ENCODE data around the gene LARGE2.

LARGE2 gene

DNA sequence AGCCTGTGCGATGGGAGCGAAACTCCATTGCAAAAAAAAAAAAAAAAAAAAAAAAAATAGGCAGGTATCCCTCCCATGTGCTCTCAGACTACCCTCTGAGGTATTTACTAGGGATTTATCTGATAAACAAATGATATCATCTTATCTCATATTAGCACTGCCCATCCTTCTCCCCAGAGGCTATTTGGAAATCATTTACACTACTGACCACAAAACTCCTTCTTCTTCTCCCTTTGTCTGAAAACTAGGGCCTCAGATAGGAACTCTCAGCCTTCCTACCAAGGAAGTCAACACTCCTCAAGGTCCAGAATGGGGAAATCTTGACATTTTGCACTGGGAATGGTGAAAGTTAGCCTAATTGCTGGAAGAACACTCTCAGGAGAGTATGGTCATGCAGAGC, 46.4 kb downstream of the LARGE2 start:
- no peaks in the 10 kb centered on the region for H3K27me3 ChIP-seq (ENCODE audit: insufficient read depth, low read depth, severe bottlenecking)
- TF ChIP-seq, protein P1, sequence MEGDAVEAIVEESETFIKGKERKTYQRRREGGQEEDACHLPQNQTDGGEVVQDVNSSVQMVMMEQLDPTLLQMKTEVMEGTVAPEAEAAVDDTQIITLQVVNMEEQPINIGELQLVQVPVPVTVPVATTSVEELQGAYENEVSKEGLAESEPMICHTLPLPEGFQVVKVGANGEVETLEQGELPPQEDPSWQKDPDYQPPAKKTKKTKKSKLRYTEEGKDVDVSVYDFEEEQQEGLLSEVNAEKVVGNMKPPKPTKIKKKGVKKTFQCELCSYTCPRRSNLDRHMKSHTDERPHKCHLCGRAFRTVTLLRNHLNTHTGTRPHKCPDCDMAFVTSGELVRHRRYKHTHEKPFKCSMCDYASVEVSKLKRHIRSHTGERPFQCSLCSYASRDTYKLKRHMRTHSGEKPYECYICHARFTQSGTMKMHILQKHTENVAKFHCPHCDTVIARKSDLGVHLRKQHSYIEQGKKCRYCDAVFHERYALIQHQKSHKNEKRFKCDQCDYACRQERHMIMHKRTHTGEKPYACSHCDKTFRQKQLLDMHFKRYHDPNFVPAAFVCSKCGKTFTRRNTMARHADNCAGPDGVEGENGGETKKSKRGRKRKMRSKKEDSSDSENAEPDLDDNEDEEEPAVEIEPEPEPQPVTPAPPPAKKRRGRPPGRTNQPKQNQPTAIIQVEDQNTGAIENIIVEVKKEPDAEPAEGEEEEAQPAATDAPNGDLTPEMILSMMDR (IDR thresholded peaks at IDR 0.05; ENCODE audit: low read depth, low read length), result no peak
- H3K36me3 ChIP-seq, result peaks cover 37% of the 10 kb centered on the region
- no peak for DNase-seq
- H3K27ac ChIP-seq, result no peak overlapping the region
- no peaks in the 10 kb centered on the region for H3K9me3 ChIP-seq (ENCODE audit: severe bottlenecking)
- no peak overlapping the region for H3K4me3 ChIP-seq (ENCODE audit: low read depth, low read length)

DNA sequence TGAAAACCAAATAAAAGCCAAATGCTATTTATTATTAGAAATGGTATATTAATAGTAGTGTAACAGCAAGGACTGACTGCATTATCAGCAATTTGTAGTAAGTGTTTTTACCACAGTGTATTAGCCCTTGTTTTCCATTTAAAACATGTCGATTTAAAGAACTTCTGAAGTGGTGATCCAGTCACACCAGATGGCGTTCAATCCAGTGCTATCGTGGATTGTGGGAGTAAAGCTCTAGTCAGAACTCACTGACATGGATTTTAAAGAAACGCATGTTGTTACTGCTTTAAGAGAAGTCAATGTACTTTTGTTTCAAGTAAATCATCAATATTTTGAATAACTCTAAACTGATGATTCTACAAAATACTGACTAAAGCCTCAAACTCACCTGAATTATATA, 51.1 kb downstream of the LARGE2 start:
- Histone ChIP-seq H3K36me3 (peaks cover 30% of the 10 kb centered on the region), H3K4me3 (ENCODE audit: low read depth, low read length) (no peak overlapping the region), H3K9me3 (ENCODE audit: severe bottlenecking) (no peaks in the 10 kb centered on the region), H3K27me3 (ENCODE audit: insufficient read depth, low read depth, severe bottlenecking) (no peaks in the 10 kb centered on the region), H3K27ac (no peak overlapping the region)
- TF ChIP-seq, protein P1 (IDR thresholded peaks at IDR 0.05; ENCODE audit: low read depth, low read length), result no peak
- DNase-seq, result no peak

DNA sequence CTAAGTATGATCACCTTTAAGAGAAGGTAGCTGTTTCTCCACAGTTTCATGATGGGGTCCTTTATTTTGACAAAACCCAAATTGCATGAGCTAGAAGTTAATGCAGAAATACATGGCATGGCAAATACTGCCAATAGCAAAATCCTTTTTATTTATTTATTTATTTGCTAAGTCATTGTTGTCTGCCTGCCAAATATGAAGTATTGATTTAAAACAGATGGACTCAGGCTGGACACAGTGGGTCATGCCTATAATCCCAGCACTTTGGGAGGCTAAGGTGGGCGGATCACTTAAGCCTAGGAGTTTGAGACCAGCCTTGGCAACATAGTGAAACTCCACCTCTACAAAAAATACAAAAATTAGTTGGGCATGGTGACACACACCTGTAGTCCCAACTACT, 52.4 kb downstream of the LARGE2 start:
- H3K9me3 ChIP-seq (ENCODE audit: severe bottlenecking), result no peaks in the 10 kb centered on the region
- TF ChIP-seq, protein P1 (IDR thresholded peaks at IDR 0.05; ENCODE audit: low read depth, low read length), result no peak
- no peak for DNase-seq
- H3K27me3 ChIP-seq (ENCODE audit: insufficient read depth, low read depth, severe bottlenecking), result no peaks in the 10 kb centered on the region
- H3K27ac ChIP-seq, result no peak overlapping the region
- H3K36me3 ChIP-seq, result peaks cover 32% of the 10 kb centered on the region
- no peak overlapping the region for H3K4me3 ChIP-seq (ENCODE audit: low read depth, low read length)
